Vagina (tissue), 2 donors: Measurements from ENCODE around the gene HASPIN. TPM values are rescaled to one million over a fixed set of nuclear protein-coding genes. Genes with fewer than 3 reads are reported as not detected.

Experiments used
- DNase-seq, 2 donors: peaks; one replicate each; pipeline ENCODE4 v3.0.0-alpha.2; 2017; ENCODE audit errors: extremely low spot score in 2 of 2
- H3K27ac ChIP-seq: fragments of 200-600 bp; sonication (generic); one replicate; pipeline ENCODE4 v1.5.1; 2019
- H3K27me3 ChIP-seq: fragments of 200-600 bp; sonication (generic); one replicate; pipeline ENCODE4 v1.5.1; 2019
- H3K36me3 ChIP-seq, 2 donors: fragments of 200-600 bp; sonication (generic); one replicate each; pipeline ENCODE4 v1.5.1; 2017 to 2019
- H3K4me1 ChIP-seq: fragments of 200-600 bp; sonication (generic); one replicate; pipeline ENCODE4 v1.5.1; 2019
- H3K4me3 ChIP-seq, 2 donors: fragments of 200-600 bp; sonication (generic); 1 replicate in 1 of 2; 2 replicates in 1 of 2; pipeline ENCODE4 v1.5.1; 2016 to 2019
- H3K9me3 ChIP-seq: fragments of 200-600 bp; sonication (generic); one replicate; pipeline ENCODE4 v1.5.1; 2019
- CTCF ChIP-seq, 3 experiments: fragments of 450-650 bp in 2 of 3; fragments of 200-600 bp in 1 of 3; sonication (generic) in 1 of 3; IDR thresholded peaks; one replicate each; pipeline ENCODE4 v1.5.1; 2017 to 2019; ENCODE audit warnings: antibody characterized with exemption in 3 of 3, mild to moderate bottlenecking in 2 of 3, moderate library complexity in 2 of 3
- POLR2A ChIP-seq, 2 donors: fragments of 450-650 bp; IDR thresholded peaks; one replicate each; pipeline ENCODE4 v1.6.1; 2017; ENCODE audit warnings: antibody characterized with exemption in 2 of 2, mild to moderate bottlenecking in 2 of 2, moderate library complexity in 2 of 2
- POLR2AphosphoS5 ChIP-seq, 2 donors: sonication (generic); formaldehyde crosslinking; IDR thresholded peaks; one replicate each; pipeline ENCODE4 v1.9.0; 2017; ENCODE audit warnings: antibody characterized with exemption in 2 of 2, mild to moderate bottlenecking in 2 of 2, low read depth in 1 of 2; ENCODE audit not compliant: insufficient read depth in 1 of 2
- intact Hi-C: fragments of 100-400 bp; cut with DNase I; formaldehyde crosslinking; loops from one replicate; pipeline ENCODE4 v1.15.1; 2023
- total RNA-seq: library from RNA; depleted of rRNA; stranded (reverse); fragments of >200 nt; gene quantifications from one replicate; pipeline ENCODE4 v1.2.3, GENCODE V29; 2016

The HASPIN gene
- total RNA-seq, 1 donor from 2014 or later = 0.74 TPM

GRCh38 chr17:3761918-3762380, 38.2 kb downstream of the HASPIN start:
- Histone ChIP-seq H3K27ac (no peak overlapping the region), H3K4me3 (no peak overlapping the region), H3K4me1 (no peaks in the 10 kb centered on the region), H3K27me3 (no peaks in the 10 kb centered on the region), H3K9me3 (no peaks in the 10 kb centered on the region), H3K36me3 (no peaks in the 10 kb centered on the region)
- intact Hi-C loops = no loop called here
- no peak for TF ChIP-seq POLR2AphosphoS5 (IDR thresholded peaks at IDR 0.05; ENCODE audit: insufficient read depth in 1 of 2, low read depth in 1 of 2)
- no peak for TF ChIP-seq POLR2A (IDR thresholded peaks at IDR 0.05)
- no peak for TF ChIP-seq CTCF (IDR thresholded peaks at IDR 0.05)
- DNase-seq = no peak

- Histone ChIP-seq H3K36me3 (no peaks in the 10 kb centered on the region), H3K4me1 (no peaks in the 10 kb centered on the region), H3K9me3 (no peaks in the 10 kb centered on the region), H3K27ac (no peak overlapping the region), H3K4me3 (peak overlapping the region in 1 of 2 donors; percentile 2), H3K27me3 (no peaks in the 10 kb centered on the region)
- DNase-seq = no peak
- no peak for TF ChIP-seq POLR2AphosphoS5 (IDR thresholded peaks at IDR 0.05; ENCODE audit: insufficient read depth in 1 of 2, low read depth in 1 of 2)
- no peak for TF ChIP-seq POLR2A (IDR thresholded peaks at IDR 0.05)
- intact Hi-C loops = no loop called here
These were observed 39.4 kb downstream of the HASPIN start for GRCh38 chr17:3762922-3763776.

GRCh38 chr17:3763777-3764170, 40.1 kb downstream of the HASPIN start:
- H3K27me3 ChIP-seq = no peaks in the 10 kb centered on the region
- DNase-seq = no peak
- H3K4me1 ChIP-seq = no peaks in the 10 kb centered on the region
- no peaks in the 10 kb centered on the region for H3K9me3 ChIP-seq
- no peak overlapping the region for H3K27ac ChIP-seq
- peak overlapping the region in 1 of 2 donors; percentile 2 for H3K4me3 ChIP-seq
- no peaks in the 10 kb centered on the region for H3K36me3 ChIP-seq
- no peak for TF ChIP-seq POLR2A (IDR thresholded peaks at IDR 0.05)
- no peak for TF ChIP-seq CTCF (IDR thresholded peaks at IDR 0.05)
- TF ChIP-seq POLR2AphosphoS5 (IDR thresholded peaks at IDR 0.05; ENCODE audit: insufficient read depth in 1 of 2, low read depth in 1 of 2) = no peak
- intact Hi-C loops = no loop called here

- TF ChIP-seq POLR2AphosphoS5 (IDR thresholded peaks at IDR 0.05; ENCODE audit: insufficient read depth in 1 of 2, low read depth in 1 of 2) (no peak), POLR2A (IDR thresholded peaks at IDR 0.05) (no peak), CTCF (IDR thresholded peaks at IDR 0.05) (no peak)
- intact Hi-C loops = no loop called here
These were observed 42.3 kb downstream of the HASPIN start for GRCh38 chr17:3765981-3766380.

GRCh38 chr17:3766779-3767178, 43.1 kb downstream of the HASPIN start:
- Histone ChIP-seq H3K27me3 (no peaks in the 10 kb centered on the region), H3K36me3 (no peaks in the 10 kb centered on the region), H3K4me3 (no peak overlapping the region), H3K4me1 (no peaks in the 10 kb centered on the region), H3K27ac (no peak overlapping the region), H3K9me3 (no peaks in the 10 kb centered on the region)
- no peak for TF ChIP-seq POLR2A (IDR thresholded peaks at IDR 0.05)
- intact Hi-C loops = no loop called here
- DNase-seq = no peak

More at GRCh38 chr17:3765981-3766380, 42.3 kb downstream of the HASPIN start:
- Histone ChIP-seq H3K36me3 (no peaks in the 10 kb centered on the region), H3K4me1 (no peaks in the 10 kb centered on the region), H3K27me3 (no peaks in the 10 kb centered on the region), H3K9me3 (no peaks in the 10 kb centered on the region), H3K4me3 (no peak overlapping the region), H3K27ac (no peak overlapping the region)
- no peak for DNase-seq

- intact Hi-C loops = no loop called here
- Histone ChIP-seq H3K4me1 (no peaks in the 10 kb centered on the region), H3K27ac (no peak overlapping the region), H3K4me3 (no peak overlapping the region), H3K9me3 (no peaks in the 10 kb centered on the region), H3K36me3 (no peaks in the 10 kb centered on the region), H3K27me3 (no peaks in the 10 kb centered on the region)
- TF ChIP-seq POLR2AphosphoS5 (IDR thresholded peaks at IDR 0.05; ENCODE audit: insufficient read depth in 1 of 2, low read depth in 1 of 2) = no peak
- TF ChIP-seq CTCF (IDR thresholded peaks at IDR 0.05) = no peak
- no peak for TF ChIP-seq POLR2A (IDR thresholded peaks at IDR 0.05)
- DNase-seq = no peak
These were observed 44.6 kb downstream of the HASPIN start for GRCh38 chr17:3768341-3768740.
